Fibroblast of skin of right biceps (primary cell): ENCODE data around the gene GIPC3.

ENCODE experiments used
- DNase-seq: peaks from one replicate; pipeline ENCODE4 v3.0.0-alpha.2; 2013

Gene GIPC3

DNA sequence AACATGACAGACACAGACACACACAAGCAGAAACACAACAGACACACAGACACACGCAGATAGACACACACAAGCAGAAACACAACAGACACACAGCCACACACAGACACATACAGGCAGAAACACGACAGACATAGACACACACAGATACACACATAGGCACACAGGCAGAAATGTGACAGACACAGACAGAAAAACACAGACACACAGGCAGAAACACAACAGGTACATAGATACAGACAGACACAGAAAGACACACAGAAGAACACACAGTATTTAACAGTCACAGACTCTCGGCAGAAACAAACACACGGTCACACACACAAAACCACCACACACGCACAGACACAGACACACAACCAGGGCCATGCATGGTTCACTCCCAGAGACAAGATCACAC, 20.5 kb downstream of the GIPC3 start:
- DNase-seq: no peak

- no peak for DNase-seq
Measured at GRCh38 chr19:3606174-3606689, 21.0 kb downstream of the GIPC3 start.

GRCh38 chr19:3606690-3607289, 21.5 kb downstream of the GIPC3 start, which contains the start of gene TBXA2R:
Gene TBXA2R, minus strand, starts transcription at chr19:3606875. Its CDS starts 6,241 bp downstream, at chr19:3600634.
- DNase-seq: peak; percentile 70

DNA sequence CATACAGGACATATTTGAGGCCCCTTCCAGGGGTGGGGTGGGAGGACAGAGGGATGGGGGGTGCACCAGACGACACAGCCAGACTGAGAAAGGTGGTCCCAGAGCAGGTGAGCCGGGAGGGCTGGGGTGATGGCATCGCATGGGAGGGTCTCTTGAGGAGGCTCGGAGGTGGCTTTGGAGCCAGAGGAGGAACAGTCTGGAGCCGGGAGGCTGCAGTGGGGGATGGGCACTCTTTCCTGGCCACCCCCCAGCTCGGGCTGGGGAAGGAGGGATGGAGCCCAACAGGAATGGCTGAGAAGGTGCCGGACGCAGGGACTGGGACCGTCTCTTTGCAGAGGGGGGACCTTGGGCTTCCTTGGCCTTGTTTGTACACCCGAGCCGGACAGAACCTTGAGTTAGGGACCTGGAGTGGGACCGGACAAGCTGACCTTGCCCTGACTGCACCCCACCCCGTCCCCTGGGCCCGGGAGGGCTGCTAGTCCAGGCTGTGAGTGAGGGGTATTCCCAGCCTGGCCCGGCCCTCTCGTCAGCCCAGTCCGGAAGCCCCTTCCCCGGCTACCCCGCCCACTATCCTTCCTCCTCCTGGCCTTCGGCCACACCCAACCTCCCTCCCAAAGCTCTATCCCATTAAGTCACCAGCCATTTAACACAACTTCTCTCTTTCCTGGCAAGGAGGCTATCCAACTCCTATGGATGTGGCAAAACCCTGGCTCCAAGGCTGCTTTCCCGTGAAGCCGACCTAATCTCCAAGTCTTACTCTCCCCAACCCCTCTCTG, 22.2 kb downstream of the GIPC3 start:
- peak; percentile 42 for DNase-seq

- DNase-seq: no peak
Measured at GRCh38 chr19:3608079-3608641, 22.9 kb downstream of the GIPC3 start.

DNA sequence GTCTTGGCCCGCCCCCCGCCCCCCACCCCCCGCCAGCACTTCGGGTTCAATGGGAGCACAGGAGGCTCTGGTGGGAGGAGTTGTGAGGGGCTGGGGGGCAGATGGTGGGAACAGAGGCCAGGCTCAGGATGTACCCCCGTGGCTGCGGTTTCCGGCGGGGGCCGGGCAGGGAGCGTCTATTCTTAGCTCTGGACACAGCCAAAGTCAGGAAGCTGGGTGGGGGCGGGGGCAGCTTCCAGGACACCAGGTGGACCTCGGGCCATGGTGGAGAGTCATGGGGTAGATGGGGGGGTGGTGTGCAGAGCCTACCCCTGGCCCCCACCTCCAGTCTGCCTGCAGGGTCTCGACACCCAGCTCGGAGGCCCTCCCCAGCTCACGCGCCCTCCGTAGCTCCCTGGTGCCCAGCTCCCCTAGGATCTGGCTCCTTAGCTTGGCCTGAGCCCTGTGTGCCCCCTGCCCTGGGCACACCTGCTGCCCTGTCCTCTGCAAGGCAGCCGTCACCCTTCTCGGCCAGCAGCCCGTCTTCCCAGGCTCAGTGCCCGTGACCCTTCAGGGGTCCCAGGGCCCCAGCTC, 23.6 kb downstream of the GIPC3 start:
- DNase-seq: no peak

GRCh38 chr19:3609779-3610719, 24.8 kb downstream of the GIPC3 start:
- no peak for DNase-seq

- no peak for DNase-seq
Measured at GRCh38 chr19:3610745-3611717, 25.8 kb downstream of the GIPC3 start.

DNA sequence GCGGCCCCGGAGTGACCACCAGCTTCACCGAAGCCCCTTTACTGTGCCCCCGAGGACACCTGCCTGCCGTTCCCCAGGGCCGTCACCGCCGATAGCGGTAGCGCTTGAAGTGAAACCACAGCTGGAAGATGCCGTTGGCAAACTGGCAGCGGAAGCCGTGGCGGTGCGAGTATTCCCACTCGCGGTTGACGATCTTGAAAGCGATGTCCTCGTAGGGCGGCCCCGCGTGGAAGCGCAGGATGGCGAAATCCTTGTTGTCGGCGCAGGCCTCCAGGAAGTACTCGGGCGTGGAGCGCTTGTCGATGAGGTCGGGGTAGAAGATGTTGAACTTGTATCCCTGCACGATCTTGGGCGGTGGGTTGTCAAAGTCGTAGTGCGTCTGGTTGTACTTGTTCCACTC, 26.6 kb downstream of the GIPC3 start:
- DNase-seq: no peak

DNA sequence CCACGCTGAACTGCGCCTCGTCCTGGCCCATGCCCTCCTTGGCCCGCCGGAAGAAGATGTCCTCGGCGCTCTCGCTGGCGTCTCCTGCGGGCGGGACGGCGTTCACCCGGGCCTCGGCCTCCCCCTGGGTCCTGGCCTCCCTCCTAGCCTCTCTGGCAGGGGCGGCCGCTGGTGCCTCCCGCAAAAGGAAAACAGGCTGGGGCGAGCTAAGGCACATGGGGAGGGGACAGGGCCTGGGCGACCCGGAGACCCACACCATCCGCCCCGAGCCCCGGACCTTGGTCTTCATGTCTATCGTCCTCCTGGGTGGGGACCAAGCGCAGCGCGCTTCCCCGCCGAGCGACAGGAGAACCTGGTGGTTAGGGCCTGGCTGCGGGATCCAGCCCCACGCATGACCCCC, 27.1 kb downstream of the GIPC3 start:
- DNase-seq: no peak

- no peak for DNase-seq
Measured at GRCh38 chr19:3612901-3613741, 27.8 kb downstream of the GIPC3 start.

- DNase-seq: no peak
Measured at GRCh38 chr19:3613818-3614661, 28.8 kb downstream of the GIPC3 start.

- no peak for DNase-seq
Measured at GRCh38 chr19:3614858-3615505, 29.7 kb downstream of the GIPC3 start.

DNA sequence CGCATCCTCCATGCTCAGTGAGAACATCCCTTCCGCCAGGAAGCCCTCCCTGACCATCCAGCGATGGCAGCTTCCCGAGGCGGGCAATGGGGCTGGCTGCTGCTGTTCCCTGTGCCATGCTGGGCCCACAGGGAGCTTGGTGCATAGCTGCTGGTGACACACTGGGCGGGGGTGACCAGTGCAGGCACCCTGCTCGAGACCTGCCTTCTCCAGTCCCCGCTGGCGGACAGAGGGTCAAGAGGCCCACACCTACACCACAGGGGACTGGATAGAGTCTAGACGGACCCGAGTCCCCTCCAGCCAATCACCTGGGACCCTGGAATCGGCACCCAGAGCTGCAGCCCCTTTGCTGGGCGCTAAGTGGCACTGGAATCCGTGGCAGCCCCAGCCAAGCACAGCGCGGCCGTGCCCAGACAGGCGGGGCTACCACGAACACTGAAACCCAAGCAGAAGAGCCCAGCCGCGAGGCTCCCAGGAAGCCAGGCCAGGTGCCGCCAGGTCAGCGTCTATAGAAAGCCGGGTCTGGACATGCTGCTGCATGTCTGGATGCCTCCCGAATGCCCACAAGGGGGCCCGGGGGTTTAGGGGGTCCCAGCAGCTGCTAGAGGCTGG, 30.4 kb downstream of the GIPC3 start:
- DNase-seq: no peak

GRCh38 chr19:3617463-3617862, 32.2 kb downstream of the GIPC3 start:
- no peak for DNase-seq

GRCh38 chr19:3618144-3618810, 33.0 kb downstream of the GIPC3 start:
- DNase-seq: peak; percentile 41

DNA sequence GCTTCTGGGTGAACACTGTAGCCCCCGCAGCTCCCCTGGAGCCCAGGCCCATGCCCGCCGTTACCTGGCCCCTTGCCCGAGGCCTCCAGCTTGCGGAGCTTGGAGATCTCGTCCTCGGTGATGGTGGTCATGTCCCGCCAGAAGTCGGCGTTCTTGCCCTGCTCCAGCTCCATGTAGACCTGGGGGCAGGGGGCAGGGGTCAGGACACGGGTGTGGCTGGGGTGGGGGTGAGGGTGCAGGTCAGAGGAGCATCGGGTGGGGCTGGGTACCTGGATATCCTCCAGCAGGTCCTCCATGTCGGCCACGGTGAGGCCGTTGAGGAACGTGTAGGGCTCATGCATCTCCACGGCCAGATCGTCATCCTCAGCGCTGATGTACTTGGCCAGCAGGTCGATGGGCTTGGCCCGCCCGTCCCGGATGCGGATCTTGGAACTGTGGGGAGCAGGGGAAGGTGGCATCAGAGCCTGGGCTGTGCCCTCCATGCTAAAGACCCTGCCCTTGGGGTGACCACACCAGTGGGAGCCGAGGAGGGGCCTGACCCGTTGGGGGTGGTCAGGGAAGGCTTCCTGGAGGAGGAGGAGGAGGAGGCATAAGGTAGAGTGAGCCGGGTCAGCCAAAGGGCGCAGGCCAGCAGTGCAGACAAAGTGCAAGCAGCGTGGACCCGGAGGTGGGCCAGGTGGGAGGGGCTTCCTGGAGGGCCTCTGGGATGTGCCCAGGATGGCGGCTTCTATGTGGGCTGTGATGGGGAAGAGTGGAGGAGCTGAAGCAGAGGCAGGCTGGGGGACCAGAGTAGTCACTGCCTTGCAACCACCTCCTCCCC, 33.7 kb downstream of the GIPC3 start:
- DNase-seq: no peak
